ENCODE data around the gene KCNK7. TPM values are rescaled to one million over a fixed set of nuclear protein-coding genes. Genes with fewer than 3 reads are reported as not detected.

KCNK7 gene
- total and polyA plus RNA-seq, 2 experiments from 2014 or later, result 0.60 TPM; not detected in 1

- TF ChIP-seq, protein P1, sequence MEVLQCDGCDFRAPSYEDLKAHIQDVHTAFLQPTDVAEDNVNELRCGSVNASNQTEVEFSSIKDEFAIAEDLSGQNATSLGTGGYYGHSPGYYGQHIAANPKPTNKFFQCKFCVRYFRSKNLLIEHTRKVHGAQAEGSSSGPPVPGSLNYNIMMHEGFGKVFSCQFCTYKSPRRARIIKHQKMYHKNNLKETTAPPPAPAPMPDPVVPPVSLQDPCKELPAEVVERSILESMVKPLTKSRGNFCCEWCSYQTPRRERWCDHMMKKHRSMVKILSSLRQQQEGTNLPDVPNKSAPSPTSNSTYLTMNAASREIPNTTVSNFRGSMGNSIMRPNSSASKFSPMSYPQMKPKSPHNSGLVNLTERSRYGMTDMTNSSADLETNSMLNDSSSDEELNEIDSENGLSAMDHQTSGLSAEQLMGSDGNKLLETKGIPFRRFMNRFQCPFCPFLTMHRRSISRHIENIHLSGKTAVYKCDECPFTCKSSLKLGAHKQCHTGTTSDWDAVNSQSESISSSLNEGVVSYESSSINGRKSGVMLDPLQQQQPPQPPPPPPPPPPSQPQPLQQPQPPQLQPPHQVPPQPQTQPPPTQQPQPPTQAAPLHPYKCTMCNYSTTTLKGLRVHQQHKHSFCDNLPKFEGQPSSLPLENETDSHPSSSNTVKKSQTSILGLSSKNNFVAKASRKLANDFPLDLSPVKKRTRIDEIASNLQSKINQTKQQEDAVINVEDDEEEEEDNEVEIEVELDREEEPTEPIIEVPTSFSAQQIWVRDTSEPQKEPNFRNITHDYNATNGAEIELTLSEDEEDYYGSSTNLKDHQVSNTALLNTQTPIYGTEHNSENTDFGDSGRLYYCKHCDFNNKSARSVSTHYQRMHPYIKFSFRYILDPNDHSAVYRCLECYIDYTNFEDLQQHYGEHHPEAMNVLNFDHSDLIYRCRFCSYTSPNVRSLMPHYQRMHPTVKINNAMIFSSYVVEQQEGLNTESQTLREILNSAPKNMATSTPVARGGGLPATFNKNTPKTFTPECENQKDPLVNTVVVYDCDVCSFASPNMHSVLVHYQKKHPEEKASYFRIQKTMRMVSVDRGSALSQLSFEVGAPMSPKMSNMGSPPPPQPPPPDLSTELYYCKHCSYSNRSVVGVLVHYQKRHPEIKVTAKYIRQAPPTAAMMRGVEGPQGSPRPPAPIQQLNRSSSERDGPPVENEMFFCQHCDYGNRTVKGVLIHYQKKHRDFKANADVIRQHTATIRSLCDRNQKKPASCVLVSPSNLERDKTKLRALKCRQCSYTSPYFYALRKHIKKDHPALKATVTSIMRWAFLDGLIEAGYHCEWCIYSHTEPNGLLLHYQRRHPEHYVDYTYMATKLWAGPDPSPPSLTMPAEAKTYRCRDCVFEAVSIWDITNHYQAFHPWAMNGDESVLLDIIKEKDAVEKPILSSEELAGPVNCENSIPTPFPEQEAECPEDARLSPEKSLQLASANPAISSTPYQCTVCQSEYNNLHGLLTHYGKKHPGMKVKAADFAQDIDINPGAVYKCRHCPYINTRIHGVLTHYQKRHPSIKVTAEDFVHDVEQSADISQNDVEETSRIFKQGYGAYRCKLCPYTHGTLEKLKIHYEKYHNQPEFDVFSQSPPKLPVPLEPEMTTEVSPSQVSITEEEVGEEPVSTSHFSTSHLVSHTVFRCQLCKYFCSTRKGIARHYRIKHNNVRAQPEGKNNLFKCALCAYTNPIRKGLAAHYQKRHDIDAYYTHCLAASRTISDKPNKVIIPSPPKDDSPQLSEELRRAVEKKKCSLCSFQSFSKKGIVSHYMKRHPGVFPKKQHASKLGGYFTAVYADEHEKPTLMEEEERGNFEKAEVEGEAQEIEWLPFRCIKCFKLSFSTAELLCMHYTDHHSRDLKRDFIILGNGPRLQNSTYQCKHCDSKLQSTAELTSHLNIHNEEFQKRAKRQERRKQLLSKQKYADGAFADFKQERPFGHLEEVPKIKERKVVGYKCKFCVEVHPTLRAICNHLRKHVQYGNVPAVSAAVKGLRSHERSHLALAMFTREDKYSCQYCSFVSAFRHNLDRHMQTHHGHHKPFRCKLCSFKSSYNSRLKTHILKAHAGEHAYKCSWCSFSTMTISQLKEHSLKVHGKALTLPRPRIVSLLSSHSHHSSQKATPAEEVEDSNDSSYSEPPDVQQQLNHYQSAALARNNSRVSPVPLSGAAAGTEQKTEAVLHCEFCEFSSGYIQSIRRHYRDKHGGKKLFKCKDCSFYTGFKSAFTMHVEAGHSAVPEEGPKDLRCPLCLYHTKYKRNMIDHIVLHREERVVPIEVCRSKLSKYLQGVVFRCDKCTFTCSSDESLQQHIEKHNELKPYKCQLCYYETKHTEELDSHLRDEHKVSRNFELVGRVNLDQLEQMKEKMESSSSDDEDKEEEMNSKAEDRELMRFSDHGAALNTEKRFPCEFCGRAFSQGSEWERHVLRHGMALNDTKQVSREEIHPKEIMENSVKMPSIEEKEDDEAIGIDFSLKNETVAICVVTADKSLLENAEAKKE (CRISPR knock-in tag; IDR thresholded peaks at IDR 0.05), result no peak
- no peak for TF ChIP-seq EZH2 (IDR thresholded peaks at IDR 0.05; ENCODE audit: low read depth, unreplicated experiment)
- TF ChIP-seq, protein P2, sequence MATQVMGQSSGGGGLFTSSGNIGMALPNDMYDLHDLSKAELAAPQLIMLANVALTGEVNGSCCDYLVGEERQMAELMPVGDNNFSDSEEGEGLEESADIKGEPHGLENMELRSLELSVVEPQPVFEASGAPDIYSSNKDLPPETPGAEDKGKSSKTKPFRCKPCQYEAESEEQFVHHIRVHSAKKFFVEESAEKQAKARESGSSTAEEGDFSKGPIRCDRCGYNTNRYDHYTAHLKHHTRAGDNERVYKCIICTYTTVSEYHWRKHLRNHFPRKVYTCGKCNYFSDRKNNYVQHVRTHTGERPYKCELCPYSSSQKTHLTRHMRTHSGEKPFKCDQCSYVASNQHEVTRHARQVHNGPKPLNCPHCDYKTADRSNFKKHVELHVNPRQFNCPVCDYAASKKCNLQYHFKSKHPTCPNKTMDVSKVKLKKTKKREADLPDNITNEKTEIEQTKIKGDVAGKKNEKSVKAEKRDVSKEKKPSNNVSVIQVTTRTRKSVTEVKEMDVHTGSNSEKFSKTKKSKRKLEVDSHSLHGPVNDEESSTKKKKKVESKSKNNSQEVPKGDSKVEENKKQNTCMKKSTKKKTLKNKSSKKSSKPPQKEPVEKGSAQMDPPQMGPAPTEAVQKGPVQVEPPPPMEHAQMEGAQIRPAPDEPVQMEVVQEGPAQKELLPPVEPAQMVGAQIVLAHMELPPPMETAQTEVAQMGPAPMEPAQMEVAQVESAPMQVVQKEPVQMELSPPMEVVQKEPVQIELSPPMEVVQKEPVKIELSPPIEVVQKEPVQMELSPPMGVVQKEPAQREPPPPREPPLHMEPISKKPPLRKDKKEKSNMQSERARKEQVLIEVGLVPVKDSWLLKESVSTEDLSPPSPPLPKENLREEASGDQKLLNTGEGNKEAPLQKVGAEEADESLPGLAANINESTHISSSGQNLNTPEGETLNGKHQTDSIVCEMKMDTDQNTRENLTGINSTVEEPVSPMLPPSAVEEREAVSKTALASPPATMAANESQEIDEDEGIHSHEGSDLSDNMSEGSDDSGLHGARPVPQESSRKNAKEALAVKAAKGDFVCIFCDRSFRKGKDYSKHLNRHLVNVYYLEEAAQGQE (IDR thresholded peaks at IDR 0.05; ENCODE audit: unreplicated experiment), result no peak
- no peak for TF ChIP-seq CTCF (conservative IDR thresholded peaks at IDR 0.05; ENCODE audit: low read depth in 2 of 2)
- no peak for TF ChIP-seq NANOG (IDR thresholded peaks at IDR 0.05; ENCODE audit: borderline replicate concordance)
- no peak for TF ChIP-seq ETS1 (IDR thresholded peaks at IDR 0.05)
Measured at GRCh38 chr11:65571420-65571819, 24.2 kb downstream of the KCNK7 start (continued).

Measured in GM23338 (cell line).